IMR-90 (cell line): ENCODE measurements around the gene FRMD6. TPM values are rescaled to one million over a fixed set of nuclear protein-coding genes. Genes with fewer than 3 reads are reported as not detected.

Experiments used
- ATAC-seq: fragments of 200-7000 bp; cut with Tn5 transposase; 2 replicates; pipeline ENCODE4 v1.9.1; 2020; ENCODE audit warnings: low read depth, mild to moderate bottlenecking, moderate library complexity
- BruUV-seq: library from RNA; stranded (reverse); fragments of 400-500 nt; replicated peaks from 2 replicates; lab custom pipeline; 2021; lab: Mats Ljungman, UMichigan
- CTCF ChIA-PET: fragments of 300-600 bp; formaldehyde crosslinking; extraction: SDS; loops from one replicate; lab custom pipeline; 2021; ENCODE audit warnings: antibody characterized with exemption; lab: Yijun Ruan, JAX
- POLR2A ChIA-PET: fragments of 300-600 bp; sonication (Branson Sonifier 250); formaldehyde crosslinking; loops from one replicate; lab custom pipeline; 2022; ENCODE audit warnings: antibody characterized with exemption; ENCODE audit not compliant: unreplicated experiment; lab: Charles Lee
- DNase-seq: peaks from one replicate; pipeline ENCODE4 v3.0.0; 2013
- H2AFZ ChIP-seq: replicated peaks from 2 replicates; pipeline ENCODE3; 2013; ENCODE audit warnings: low read length, mild to moderate bottlenecking; ENCODE audit not compliant: poor library complexity
- H2AK5ac ChIP-seq: 2 replicates; pipeline ENCODE4 v1.6.1; 2013; ENCODE audit warnings: low read depth, low read length, inconsistent platforms
- H2AK9ac ChIP-seq: replicated peaks from 2 replicates; pipeline ENCODE3; 2013; ENCODE audit warnings: mild to moderate bottlenecking, low read depth, low read length, moderate library complexity; ENCODE audit not compliant: poor library complexity
- H2BK120ac ChIP-seq: 2 replicates; pipeline ENCODE4 v1.6.1; 2013; ENCODE audit warnings: low read depth, low read length, inconsistent platforms
- H2BK15ac ChIP-seq: 3 replicates; pipeline ENCODE4 v1.6.1; 2013; ENCODE audit warnings: low read depth, low read length, inconsistent platforms
- H2BK20ac ChIP-seq: 2 replicates; pipeline ENCODE4 v1.6.1; 2013; ENCODE audit warnings: low read depth, mild to moderate bottlenecking, inconsistent platforms, low read length, moderate library complexity
- H2BK5ac ChIP-seq: 2 replicates; pipeline ENCODE4 v1.6.1; 2013; ENCODE audit warnings: mild to moderate bottlenecking, low read depth, low read length, inconsistent platforms; ENCODE audit not compliant: poor library complexity, severe bottlenecking
- H3K14ac ChIP-seq: replicated peaks from 2 replicates; pipeline ENCODE4 v1.6.1; 2013; ENCODE audit warnings: low read depth, low read length, inconsistent platforms
- H3K18ac ChIP-seq: 2 replicates; pipeline ENCODE4 v1.6.1; 2013; ENCODE audit warnings: low read depth, low read length, control low read depth
- H3K23ac ChIP-seq: 2 replicates; pipeline ENCODE4 v1.6.1; 2013; ENCODE audit warnings: low read depth, low read length, inconsistent platforms
- H3K27ac ChIP-seq: 2 replicates; pipeline ENCODE4 v1.5.1; 2013; ENCODE audit warnings: mild to moderate bottlenecking, control low read depth, low read length; ENCODE audit not compliant: insufficient read depth
- H3K27me3 ChIP-seq: 2 replicates; pipeline ENCODE4 v1.6.1; 2013; ENCODE audit warnings: low read length; ENCODE audit not compliant: control insufficient read depth, insufficient read depth
- H3K36me3 ChIP-seq: 2 replicates; pipeline ENCODE4 v1.6.1; 2013; ENCODE audit warnings: low read length, mixed read lengths; ENCODE audit not compliant: control insufficient read depth, insufficient read depth
- H3K4ac ChIP-seq: 2 replicates; pipeline ENCODE4 v1.6.1; 2013; ENCODE audit warnings: low read depth, low read length, inconsistent platforms
- H3K4me1 ChIP-seq: 2 replicates; pipeline ENCODE4 v1.6.1; 2013; ENCODE audit warnings: low read length, mixed read lengths; ENCODE audit not compliant: control insufficient read depth, insufficient read depth
- H3K4me2 ChIP-seq: 2 replicates; pipeline ENCODE4 v1.6.1; 2013; ENCODE audit warnings: low read depth, mild to moderate bottlenecking, control low read depth, low read length, moderate library complexity
- H3K4me3 ChIP-seq: 2 replicates; pipeline ENCODE4 v1.5.1; 2013; ENCODE audit warnings: low read depth, mild to moderate bottlenecking, control low read depth, low read length, moderate library complexity; ENCODE audit not compliant: insufficient read depth
- H3K56ac ChIP-seq: 2 replicates; pipeline ENCODE4 v1.6.1; 2013; ENCODE audit warnings: low read length, inconsistent platforms; ENCODE audit not compliant: insufficient read depth; ENCODE audit errors: extremely low read depth
- H3K79me1 ChIP-seq, 2 experiments: 2 replicates each; pipeline ENCODE4 v1.6.1; 2013; ENCODE audit warnings: low read length in 2 of 2, inconsistent platforms in 1 of 2, low read depth in 1 of 2
- H3K9ac ChIP-seq: 2 replicates; pipeline ENCODE4 v1.6.1; 2013; ENCODE audit warnings: low read depth, low read length, control low read depth
- H3K9me1 ChIP-seq: 2 replicates; pipeline ENCODE4 v1.6.1; 2013; ENCODE audit warnings: low read length, inconsistent platforms; ENCODE audit not compliant: insufficient read depth
- H3K9me3 ChIP-seq: 2 replicates; pipeline ENCODE4 v1.6.1; 2013; ENCODE audit warnings: low read length; ENCODE audit not compliant: control insufficient read depth, insufficient read depth
- H4K20me1 ChIP-seq: 2 replicates; pipeline ENCODE4 v1.6.1; 2013; ENCODE audit warnings: low read length, inconsistent platforms; ENCODE audit not compliant: insufficient read depth
- H4K5ac ChIP-seq: 2 replicates; pipeline ENCODE4 v1.6.1; 2013; ENCODE audit warnings: mild to moderate bottlenecking, low read depth, low read length, control low read depth
- H4K8ac ChIP-seq, 2 experiments: 2 replicates each; pipeline ENCODE4 v1.6.1; 2013; ENCODE audit warnings: low read depth in 2 of 2, low read length in 2 of 2, control low read depth in 1 of 2, inconsistent platforms in 1 of 2
- H4K91ac ChIP-seq: 2 replicates; pipeline ENCODE4 v1.6.1; 2013; ENCODE audit warnings: low read depth, low read length, inconsistent platforms; ENCODE audit not compliant: insufficient read depth
- CEBPB ChIP-seq: IDR thresholded peaks from 2 replicates; pipeline ENCODE4 v1.6.1; 2012; ENCODE audit warnings: low read depth, low read length, improper control_type of control experiment
- CHD1 ChIP-seq: IDR thresholded peaks from 2 replicates; pipeline ENCODE4 v1.6.1; 2012; ENCODE audit warnings: low read depth, low read length, improper control_type of control experiment
- FOS ChIP-seq: fragments of 150-350 bp; IDR thresholded peaks from 2 replicates; pipeline ENCODE4 v1.6.1; 2016; ENCODE audit warnings: low read depth, low read length
- MAZ ChIP-seq: IDR thresholded peaks from 2 replicates; pipeline ENCODE4 v1.6.1; 2012; ENCODE audit warnings: low read depth, mild to moderate bottlenecking, low read length, improper control_type of control experiment, moderate library complexity, borderline replicate concordance
- MXI1 ChIP-seq: IDR thresholded peaks from 2 replicates; pipeline ENCODE4 v1.6.1; 2012; ENCODE audit warnings: low read depth, mild to moderate bottlenecking, low read length, moderate library complexity, borderline replicate concordance
- NFE2L2 ChIP-seq: fragments of 150-350 bp; IDR thresholded peaks from 2 replicates; pipeline ENCODE4 v1.6.1; 2016; ENCODE audit warnings: low read depth, mild to moderate bottlenecking, low read length
- RAD21 ChIP-seq: IDR thresholded peaks from 2 replicates; pipeline ENCODE4 v1.6.1; 2012; ENCODE audit warnings: low read length, improper control_type of control experiment
- WGBS, 2 experiments: methylation state at CpG; one replicate each; pipeline versions ENCODE4 v1.1.5 to v1.1.7; 2013; ENCODE audit warnings: missing lambda C conversion rate in 2 of 2; ENCODE audit not compliant: insufficient read length in 1 of 2; ENCODE audit errors: extremely low coverage in 2 of 2; 5-methylcytosine and 5-hydroxymethylcytosine counted together
- dilution Hi-C: fragments of 300-500 bp; cut with HindIII; formaldehyde crosslinking; loops from one replicate; pipeline ENCODE4 v1.14.3; 2018; ENCODE audit warnings: low sequenced_read_pairs; ENCODE audit not compliant: unreplicated experiment
- in situ Hi-C: fragments of 300-500 bp; cut with MboI; formaldehyde crosslinking; loops from 3 replicates; pipeline ENCODE4 v1.14.3; 2019; ENCODE audit warnings: low sequenced_read_pairs, inconsistent platforms, mixed read lengths
- intact Hi-C: fragments of 100-400 bp; cut with micrococcal nuclease; formaldehyde crosslinking; loops from 2 replicates; pipeline ENCODE4 v1.10.0; 2022
- polyA plus RNA-seq, 3 experiments: library from polyadenylated mRNA; depleted of rRNA; stranded (reverse); fragments of >200 nt; gene quantifications; 2 replicates each; pipeline ENCODE4 v1.2.3, GENCODE V29; 2012; ENCODE audit warnings: low replicate concordance in 1 of 3
- total RNA-seq: library from RNA; depleted of rRNA; stranded (reverse); fragments of >200 nt; gene quantifications from 2 replicates; pipeline ENCODE4 v1.2.3, GENCODE V29; 2012
- TF ChIP-seq, protein P1 (sequence below): fragments of 150-350 bp; IDR thresholded peaks from 2 replicates; pipeline ENCODE4 v1.6.1; 2017; ENCODE audit warnings: mild to moderate bottlenecking, antibody characterized with exemption, low read length, low read depth
- TF ChIP-seq, protein P2 (sequence below): conservative IDR thresholded peaks from 2 replicates; pipeline ENCODE4 v1.5.1; 2012; ENCODE audit warnings: mild to moderate bottlenecking, low read depth, low read length, improper control_type of control experiment

FRMD6 gene
- total and polyA plus RNA-seq, 2 of the 4 experiments (the other 2 are of a cell fraction): 243 to 682 TPM

DNA sequence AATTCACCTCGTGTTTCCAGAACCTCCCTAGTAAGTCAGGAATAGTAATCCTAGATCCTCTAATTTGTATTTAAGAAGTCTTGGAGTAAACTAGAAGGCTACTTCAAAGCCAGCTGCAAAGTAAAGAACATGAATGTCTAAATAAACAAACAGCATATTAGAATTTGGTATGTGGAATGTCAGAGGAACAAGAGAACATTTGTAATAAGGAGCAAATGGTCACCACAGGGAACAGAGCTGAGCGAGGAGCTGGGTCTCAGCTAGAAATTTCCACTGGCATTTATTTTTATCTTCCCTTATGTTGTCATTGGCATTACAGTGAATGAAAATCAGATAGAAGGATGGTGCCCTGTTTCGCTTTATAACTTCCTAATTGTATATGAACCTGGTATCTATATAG is 50.2 kb downstream of the FRMD6 start:
- dilution Hi-C loops (no loop called here), in situ Hi-C loops (no loop called here), intact Hi-C loops (no loop called here)
- Histone ChIP-seq H2BK120ac (no peak overlapping the region), H3K4me3 (no peak overlapping the region), H3K9me1 (peaks cover 8% of the 10 kb centered on the region), H3K23ac (no peak overlapping the region), H4K20me1 (peaks cover 44% of the 10 kb centered on the region; the same call in 1 of the 2 replicates), H3K9ac (no peak overlapping the region), H3K27ac (no peak overlapping the region), H3K9me3 (no peaks in the 10 kb centered on the region), H3K4me2 (no peak overlapping the region), H3K4ac (no peak overlapping the region), H2BK20ac (no peak overlapping the region), H2BK5ac (peak overlapping the region; percentile 36), H2AFZ (no peak overlapping the region), H4K91ac (no peak overlapping the region), H4K5ac (no peak overlapping the region), H3K56ac (no peak overlapping the region), H3K36me3 (peaks cover 41% of the 10 kb centered on the region), H3K18ac (no peak overlapping the region), H2BK15ac (no peak overlapping the region), H3K27me3 (no peaks in the 10 kb centered on the region), H3K79me1 (peaks cover 37 to 65% of the 10 kb centered on the region in 2 experiments), H4K8ac (no peak overlapping the region; a peak in 1 of 4 replicates), H2AK5ac (no peak overlapping the region), H2AK9ac (no peak overlapping the region), H3K14ac (no peak overlapping the region), H3K4me1 (peaks cover 9% of the 10 kb centered on the region)
- no TSS peak for BruUV-seq
- DNase-seq (peak; percentile 45), ATAC-seq (peak; percentile 65)
- POLR2A ChIA-PET: no interaction called here
- CTCF ChIA-PET: interaction anchor here (0.6 to 1.0 kb wide), 2 partner anchors 18 to 427 kb away, joined by 3 read pairs; no protein-coding TSS in a partner anchor
- no CpG with 5 or more reads among the region's 3 CpGs for WGBS, 2 experiments
- TF ChIP-seq CEBPB (no peak), CHD1 (no peak), RAD21 (no peak), FOS (no peak), NFE2L2 (no peak), MXI1 (no peak), MAZ (no peak)
- TF ChIP-seq, protein P1, sequence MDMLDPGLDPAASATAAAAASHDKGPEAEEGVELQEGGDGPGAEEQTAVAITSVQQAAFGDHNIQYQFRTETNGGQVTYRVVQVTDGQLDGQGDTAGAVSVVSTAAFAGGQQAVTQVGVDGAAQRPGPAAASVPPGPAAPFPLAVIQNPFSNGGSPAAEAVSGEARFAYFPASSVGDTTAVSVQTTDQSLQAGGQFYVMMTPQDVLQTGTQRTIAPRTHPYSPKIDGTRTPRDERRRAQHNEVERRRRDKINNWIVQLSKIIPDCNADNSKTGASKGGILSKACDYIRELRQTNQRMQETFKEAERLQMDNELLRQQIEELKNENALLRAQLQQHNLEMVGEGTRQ: no peak
- TF ChIP-seq, protein P2, sequence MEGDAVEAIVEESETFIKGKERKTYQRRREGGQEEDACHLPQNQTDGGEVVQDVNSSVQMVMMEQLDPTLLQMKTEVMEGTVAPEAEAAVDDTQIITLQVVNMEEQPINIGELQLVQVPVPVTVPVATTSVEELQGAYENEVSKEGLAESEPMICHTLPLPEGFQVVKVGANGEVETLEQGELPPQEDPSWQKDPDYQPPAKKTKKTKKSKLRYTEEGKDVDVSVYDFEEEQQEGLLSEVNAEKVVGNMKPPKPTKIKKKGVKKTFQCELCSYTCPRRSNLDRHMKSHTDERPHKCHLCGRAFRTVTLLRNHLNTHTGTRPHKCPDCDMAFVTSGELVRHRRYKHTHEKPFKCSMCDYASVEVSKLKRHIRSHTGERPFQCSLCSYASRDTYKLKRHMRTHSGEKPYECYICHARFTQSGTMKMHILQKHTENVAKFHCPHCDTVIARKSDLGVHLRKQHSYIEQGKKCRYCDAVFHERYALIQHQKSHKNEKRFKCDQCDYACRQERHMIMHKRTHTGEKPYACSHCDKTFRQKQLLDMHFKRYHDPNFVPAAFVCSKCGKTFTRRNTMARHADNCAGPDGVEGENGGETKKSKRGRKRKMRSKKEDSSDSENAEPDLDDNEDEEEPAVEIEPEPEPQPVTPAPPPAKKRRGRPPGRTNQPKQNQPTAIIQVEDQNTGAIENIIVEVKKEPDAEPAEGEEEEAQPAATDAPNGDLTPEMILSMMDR: no peak
